Peyer's patch (tissue), 4 donors: ENCODE results near the gene ENTPD6.

Experiments
- POLR2A ChIP-seq, 2 donors: fragments of 450-650 bp; IDR thresholded peaks; one replicate each; pipeline ENCODE4 v1.5.1; 2017; ENCODE audit warnings: antibody characterized with exemption in 2 of 2, mild to moderate bottlenecking in 2 of 2, moderate library complexity in 2 of 2
- TF ChIP-seq, protein P1 (sequence below), 6 experiments: fragments of 450-650 bp in 4 of 6; fragments of 200-600 bp in 2 of 6; sonication (generic) in 1 of 6; IDR thresholded peaks; one replicate each; pipeline ENCODE4 v1.5.1; 2017 to 2019; ENCODE audit warnings: antibody characterized with exemption in 6 of 6, mild to moderate bottlenecking in 3 of 6, moderate library complexity in 1 of 6

DNA sequence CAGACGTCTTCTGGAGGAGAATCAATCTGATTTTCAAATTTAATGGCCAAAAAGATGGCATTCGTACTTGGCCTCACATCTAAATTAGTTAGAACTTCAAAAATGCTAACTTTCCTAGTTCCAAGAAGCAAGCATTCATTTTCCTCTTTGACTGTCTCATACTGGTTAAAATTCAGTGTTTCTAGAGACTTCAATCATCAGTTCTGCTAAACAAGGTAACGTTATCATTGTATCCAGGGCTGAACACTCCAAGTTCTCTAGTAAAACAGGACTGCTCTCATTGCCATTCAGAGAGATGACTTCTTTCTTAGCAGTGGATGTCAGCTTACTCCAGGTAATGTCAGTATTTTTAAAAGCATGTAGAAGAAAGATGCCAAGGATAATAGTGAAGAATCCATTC is 34.6 kb upstream of the ENTPD6 start:
- TF ChIP-seq POLR2A (IDR thresholded peaks at IDR 0.05): no peak
- TF ChIP-seq, protein P1, sequence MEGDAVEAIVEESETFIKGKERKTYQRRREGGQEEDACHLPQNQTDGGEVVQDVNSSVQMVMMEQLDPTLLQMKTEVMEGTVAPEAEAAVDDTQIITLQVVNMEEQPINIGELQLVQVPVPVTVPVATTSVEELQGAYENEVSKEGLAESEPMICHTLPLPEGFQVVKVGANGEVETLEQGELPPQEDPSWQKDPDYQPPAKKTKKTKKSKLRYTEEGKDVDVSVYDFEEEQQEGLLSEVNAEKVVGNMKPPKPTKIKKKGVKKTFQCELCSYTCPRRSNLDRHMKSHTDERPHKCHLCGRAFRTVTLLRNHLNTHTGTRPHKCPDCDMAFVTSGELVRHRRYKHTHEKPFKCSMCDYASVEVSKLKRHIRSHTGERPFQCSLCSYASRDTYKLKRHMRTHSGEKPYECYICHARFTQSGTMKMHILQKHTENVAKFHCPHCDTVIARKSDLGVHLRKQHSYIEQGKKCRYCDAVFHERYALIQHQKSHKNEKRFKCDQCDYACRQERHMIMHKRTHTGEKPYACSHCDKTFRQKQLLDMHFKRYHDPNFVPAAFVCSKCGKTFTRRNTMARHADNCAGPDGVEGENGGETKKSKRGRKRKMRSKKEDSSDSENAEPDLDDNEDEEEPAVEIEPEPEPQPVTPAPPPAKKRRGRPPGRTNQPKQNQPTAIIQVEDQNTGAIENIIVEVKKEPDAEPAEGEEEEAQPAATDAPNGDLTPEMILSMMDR (IDR thresholded peaks at IDR 0.05): no peak
